B cell (primary cell): ENCODE data around the gene BACH2. TPM values are rescaled to one million over a fixed set of nuclear protein-coding genes. Genes with fewer than 3 reads are reported as not detected.
A peak's percentile ranks its signal among the peaks of the same experiment; 100 is the strongest.

Experiments
- ATAC-seq: fragments of 200-7000 bp; cut with Tn5 transposase; one replicate; pipeline ENCODE4 v1.10.0; 2021; ENCODE audit warnings: low read depth, mild to moderate bottlenecking, moderate number of reproducible peaks, moderate library complexity
- CTCF ChIA-PET: fragments of 350-600 bp; sonication (Branson Sonifier 250); formaldehyde crosslinking; loops from one replicate; lab custom pipeline; 2021; ENCODE audit warnings: antibody characterized with exemption, inconsistent platforms; lab: Charles Lee
- POLR2A ChIA-PET: fragments of 350-600 bp; sonication (Branson Sonifier 250); formaldehyde crosslinking; loops from one replicate; lab custom pipeline; 2021; ENCODE audit warnings: antibody characterized with exemption; lab: Charles Lee
- DNase-seq: peaks from one replicate; pipeline ENCODE4 v3.0.0; 2013
- H2AFZ ChIP-seq: 2 replicates; pipeline ENCODE4 v1.6.1; 2012; ENCODE audit warnings: mild to moderate bottlenecking, low read depth, low read length; ENCODE audit not compliant: insufficient read depth, poor library complexity, severe bottlenecking
- H3K27ac ChIP-seq, 2 donors: 1 replicate in 1 of 2; 2 replicates in 1 of 2; pipeline ENCODE4 v1.5.1; 2012 to 2013; ENCODE audit warnings: low read length in 2 of 2, mild to moderate bottlenecking in 2 of 2, moderate library complexity in 1 of 2
- H3K27me3 ChIP-seq, 4 experiments: fragments of 200-600 bp in 1 of 4; sonication (generic) in 1 of 4; replicated peaks in 1 of 4; 1 replicate in 2 of 4; 2 replicates in 2 of 4; pipeline versions ENCODE4 v1.6.1 to v1.7.0; 2013 to 2016; ENCODE audit warnings: low read length in 3 of 4, mild to moderate bottlenecking in 2 of 4, mixed read lengths in 1 of 4, moderate library complexity in 1 of 4; ENCODE audit not compliant: insufficient read depth in 4 of 4, control insufficient read depth in 3 of 4; ENCODE audit errors: control extremely low read depth in 1 of 4
- H3K36me3 ChIP-seq, 2 experiments: replicated peaks in 1 of 2; 1 replicate in 1 of 2; 2 replicates in 1 of 2; pipeline versions ENCODE4 v1.6.1 to v1.7.1; 2013; ENCODE audit warnings: low read length in 1 of 2; ENCODE audit not compliant: insufficient read depth in 2 of 2, control insufficient read depth in 1 of 2; ENCODE audit errors: control extremely low read depth in 1 of 2, extremely low read depth in 1 of 2
- H3K4me1 ChIP-seq, 2 donors: fragments of 200-600 bp in 1 of 2; sonication (generic) in 1 of 2; 1 replicate in 1 of 2; 2 replicates in 1 of 2; pipeline versions ENCODE4 v1.5.1 to v1.6.1; 2013 to 2017; ENCODE audit warnings: low read length in 2 of 2; ENCODE audit not compliant: control insufficient read depth in 2 of 2, insufficient read depth in 2 of 2
- H3K4me2 ChIP-seq: replicated peaks from 2 replicates; pipeline ENCODE3; 2012; ENCODE audit warnings: mild to moderate bottlenecking, low read depth, low read length; ENCODE audit not compliant: poor library complexity, severe bottlenecking
- H3K4me3 ChIP-seq, 5 experiments: fragments of 200-600 bp in 1 of 5; sonication (generic) in 1 of 5; 1 replicate in 3 of 5; 2 replicates in 2 of 5; pipeline versions ENCODE4 v1.5.1 to v1.7.0; 2011 to 2016; ENCODE audit warnings: low read length in 4 of 5, mild to moderate bottlenecking in 4 of 5, low read depth in 2 of 5, control low read depth in 1 of 5, moderate library complexity in 1 of 5; ENCODE audit not compliant: insufficient read depth in 1 of 5; ENCODE audit errors: control extremely low read depth in 1 of 5, extremely low read depth in 1 of 5
- H3K79me2 ChIP-seq: fragments of 200-600 bp; sonication (generic); one replicate; pipeline ENCODE4 v1.6.0; 2016; ENCODE audit warnings: low read length; ENCODE audit not compliant: control insufficient read depth, insufficient read depth
- H3K9ac ChIP-seq: fragments of 200-600 bp; sonication (generic); 2 replicates; pipeline ENCODE4 v1.6.1; 2017; ENCODE audit warnings: mild to moderate bottlenecking, low read length, moderate library complexity
- H3K9me3 ChIP-seq, 3 donors: one replicate each; pipeline versions ENCODE4 v1.6.1 to v1.7.1; 2013; ENCODE audit warnings: low read length in 2 of 3; ENCODE audit not compliant: control insufficient read depth in 2 of 3, insufficient read depth in 1 of 3; ENCODE audit errors: control extremely low read depth in 1 of 3
- H4K20me1 ChIP-seq: 2 replicates; pipeline ENCODE4 v1.6.0; 2012; ENCODE audit warnings: mild to moderate bottlenecking, low read length; ENCODE audit not compliant: insufficient read depth, control insufficient read depth, poor library complexity, severe bottlenecking
- H3K27ac Mint-ChIP-seq: one replicate; pipeline ENCODE4 v1.8.0; 2021; ENCODE audit warnings: mixed read lengths
- H3K27me3 Mint-ChIP-seq: one replicate; pipeline ENCODE4 v1.8.0; 2021; ENCODE audit warnings: mixed read lengths
- H3K4me1 Mint-ChIP-seq: one replicate; pipeline ENCODE4 v1.8.0; 2021; ENCODE audit warnings: mixed read lengths
- H3K4me3 Mint-ChIP-seq: one replicate; pipeline ENCODE4 v1.8.0; 2021; ENCODE audit warnings: mixed read lengths
- H3K9me3 Mint-ChIP-seq: one replicate; pipeline ENCODE4 v1.8.0; 2022; ENCODE audit warnings: mixed read lengths; ENCODE audit not compliant: insufficient read depth
- EZH2 ChIP-seq: IDR thresholded peaks from 2 replicates; pipeline ENCODE4 v1.6.1; 2012; ENCODE audit warnings: borderline replicate concordance, low read depth, mild to moderate bottlenecking, moderate library complexity, low read length; ENCODE audit not compliant: insufficient read depth, poor library complexity, severe bottlenecking
- WGBS: methylation state at CpG from one replicate; pipeline ENCODE4 v1.1.5; 2013; ENCODE audit warnings: missing lambda C conversion rate; ENCODE audit not compliant: insufficient coverage; 5-methylcytosine and 5-hydroxymethylcytosine counted together
- intact Hi-C: fragments of 100-400 bp; cut with micrococcal nuclease; formaldehyde crosslinking; loops from one replicate; pipeline ENCODE4 v1.10.0; 2022
- polyA plus RNA-seq: library from polyadenylated mRNA; depleted of rRNA; stranded (reverse); fragments of >200 nt; gene quantifications from 2 replicates; pipeline ENCODE4 v1.2.3, GENCODE V29; 2012
- total RNA-seq, 2 donors: library from RNA; stranded (reverse); fragments of 120-200 nt in 1 of 2; gene quantifications; 1 replicate in 1 of 2; 2 replicates in 1 of 2; pipeline versions ENCODE4 v1.2.3 to v1.2.4, GENCODE V29; 2013 to 2022
- TF ChIP-seq, protein P1 (sequence below): fragments of 200-600 bp; IDR thresholded peaks from one replicate; pipeline ENCODE4 v1.8.0; 2022; ENCODE audit warnings: antibody characterized with exemption, mild to moderate bottlenecking

BACH2 gene
- total and polyA plus RNA-seq, 2 donors (not counting 1 experiment from before 2014, with no cell fraction given) = 41.1 to 235 TPM

GRCh38 chr6:90193359-90193758 lies 103.3 kb downstream of the BACH2 start:
- peaks cover 0 to 19% (median 11%) of the 10 kb centered on the region in 3 donors for H3K9me3 ChIP-seq
- H3K4me2 ChIP-seq = peak overlapping the region; percentile 4
- no peak overlapping the region for H3K4me3 ChIP-seq
- DNase-seq (no peak), ATAC-seq (no peak)
- peak overlapping the region in 1 of 2 donors; percentile 77 for H3K27ac ChIP-seq
- no peak overlapping the region for H2AFZ ChIP-seq
- H3K27me3 ChIP-seq = no peaks in the 10 kb centered on the region
- Mint-ChIP-seq H3K27ac (peak overlapping the region; percentile 75), H3K9me3 (peaks cover 3% of the 10 kb centered on the region), H3K4me1 (peaks cover 76% of the 10 kb centered on the region), H3K27me3 (no peaks in the 10 kb centered on the region), H3K4me3 (no peak overlapping the region)
- peaks cover 51% of the 10 kb centered on the region for H4K20me1 ChIP-seq
- H3K36me3 ChIP-seq = peaks cover 6 to 38% of the 10 kb centered on the region in 2 experiments
- 97% methylated on average over 3 of the region's 4 CpGs for WGBS
- peaks cover 51 to 74% of the 10 kb centered on the region in 2 donors for H3K4me1 ChIP-seq
- ChIA-PET CTCF (interaction anchor here (1.1 to 1.9 kb wide), 2 partner anchors 23 to 81 kb away, joined by 3 to 8 read pairs; no protein-coding TSS in a partner anchor), POLR2A (no interaction called here)
- no peak overlapping the region for H3K9ac ChIP-seq
- TF ChIP-seq, protein P1, sequence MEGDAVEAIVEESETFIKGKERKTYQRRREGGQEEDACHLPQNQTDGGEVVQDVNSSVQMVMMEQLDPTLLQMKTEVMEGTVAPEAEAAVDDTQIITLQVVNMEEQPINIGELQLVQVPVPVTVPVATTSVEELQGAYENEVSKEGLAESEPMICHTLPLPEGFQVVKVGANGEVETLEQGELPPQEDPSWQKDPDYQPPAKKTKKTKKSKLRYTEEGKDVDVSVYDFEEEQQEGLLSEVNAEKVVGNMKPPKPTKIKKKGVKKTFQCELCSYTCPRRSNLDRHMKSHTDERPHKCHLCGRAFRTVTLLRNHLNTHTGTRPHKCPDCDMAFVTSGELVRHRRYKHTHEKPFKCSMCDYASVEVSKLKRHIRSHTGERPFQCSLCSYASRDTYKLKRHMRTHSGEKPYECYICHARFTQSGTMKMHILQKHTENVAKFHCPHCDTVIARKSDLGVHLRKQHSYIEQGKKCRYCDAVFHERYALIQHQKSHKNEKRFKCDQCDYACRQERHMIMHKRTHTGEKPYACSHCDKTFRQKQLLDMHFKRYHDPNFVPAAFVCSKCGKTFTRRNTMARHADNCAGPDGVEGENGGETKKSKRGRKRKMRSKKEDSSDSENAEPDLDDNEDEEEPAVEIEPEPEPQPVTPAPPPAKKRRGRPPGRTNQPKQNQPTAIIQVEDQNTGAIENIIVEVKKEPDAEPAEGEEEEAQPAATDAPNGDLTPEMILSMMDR = no peak
- no peak for TF ChIP-seq EZH2
- intact Hi-C loops = no loop called here
- peaks cover 99% of the 10 kb centered on the region for H3K79me2 ChIP-seq

GRCh38 chr6:90192857-90193256 lies 103.8 kb downstream of the BACH2 start:
- H3K4me3 ChIP-seq = no peak overlapping the region
- ChIA-PET POLR2A (no interaction called here), CTCF (interaction anchor here (0.6 kb wide), 1 partner anchor 212 kb away, joined by 3 read pairs; no protein-coding TSS in a partner anchor)
- H4K20me1 ChIP-seq = peaks cover 48% of the 10 kb centered on the region
- H3K79me2 ChIP-seq = peaks cover 99% of the 10 kb centered on the region
- ATAC-seq (no peak), DNase-seq (no peak)
- no peak for TF ChIP-seq EZH2
- TF ChIP-seq, protein P1 = no peak
- H3K4me1 ChIP-seq = peaks cover 53 to 75% of the 10 kb centered on the region in 2 donors
- H3K27ac Mint-ChIP-seq = peak overlapping the region; percentile 75
- H3K9ac ChIP-seq = no peak overlapping the region
- peak overlapping the region; percentile 4 for H3K4me2 ChIP-seq
- H3K36me3 ChIP-seq = peaks cover 6 to 33% of the 10 kb centered on the region in 2 experiments
- H3K9me3 ChIP-seq = peaks cover 0 to 14% (median 6%) of the 10 kb centered on the region in 3 donors
- H3K27ac ChIP-seq = peak overlapping the region in 1 of 2 donors; percentile 77
- intact Hi-C loops = no loop called here
- no peaks in the 10 kb centered on the region for H3K27me3 ChIP-seq
- WGBS = 90% methylated on average over 2 of the region's 3 CpGs
- no peaks in the 10 kb centered on the region for H3K9me3 Mint-ChIP-seq
- H2AFZ ChIP-seq = no peak overlapping the region
- no peak overlapping the region for H3K4me3 Mint-ChIP-seq
- H3K4me1 Mint-ChIP-seq = peaks cover 76% of the 10 kb centered on the region
- H3K27me3 Mint-ChIP-seq = no peaks in the 10 kb centered on the region
